CD4-positive, alpha-beta T cell treated with Interleukin-15 for 4 hours (primary cell): ENCODE results near the gene UMPS.
"Not testable (repeated sequence)": the region's sequence is repeated elsewhere in the genome, so short reads cannot be mapped to it uniquely, and the experiment has no call there.

Experiments used
- DNase-seq: peaks from one replicate; pipeline ENCODE4 v3.0.0-alpha.2; 2020; ENCODE audit warnings: low spot score

The UMPS gene

DNA sequence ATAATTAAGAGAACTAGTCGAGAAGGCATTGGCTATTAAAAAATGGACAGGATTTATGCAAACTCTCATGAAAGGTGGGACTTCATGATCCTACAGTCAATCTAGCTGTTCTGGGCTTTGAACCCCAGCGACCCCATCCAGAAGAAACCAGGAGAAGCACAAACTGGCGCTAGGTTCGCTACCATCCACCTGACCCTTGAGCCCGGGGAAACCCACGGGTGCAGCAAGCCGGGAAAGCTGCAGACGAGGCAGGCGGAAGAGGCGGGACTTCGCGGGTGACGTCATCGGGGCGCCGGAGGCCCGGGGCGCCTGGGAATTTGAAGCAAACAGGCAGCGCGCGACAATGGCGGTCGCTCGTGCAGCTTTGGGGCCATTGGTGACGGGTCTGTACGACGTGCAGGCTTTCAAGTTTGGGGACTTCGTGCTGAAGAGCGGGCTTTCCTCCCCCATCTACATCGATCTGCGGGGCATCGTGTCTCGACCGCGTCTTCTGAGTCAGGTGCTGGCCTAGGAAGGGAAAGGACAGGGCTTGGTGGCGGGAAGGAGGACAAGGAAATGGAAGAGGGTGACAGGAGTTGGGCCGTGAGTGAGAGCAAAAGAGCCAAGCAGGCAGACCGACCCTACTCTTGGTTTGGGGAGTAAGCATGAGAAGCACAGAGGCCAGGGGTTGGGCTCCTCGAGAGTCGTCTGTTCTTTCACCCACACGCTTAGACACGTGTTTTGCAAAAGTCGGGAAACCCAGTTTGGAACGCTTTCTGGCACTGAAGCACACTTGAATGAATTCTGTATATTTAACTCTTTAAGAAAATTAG is at the start of gene UMPS:
Gene UMPS, plus strand, starts transcription at position 324 of the 812 bp plus-strand sequence. Its CDS starts 20 bp downstream, at position 344.
- peak; percentile 91 for DNase-seq

DNA sequence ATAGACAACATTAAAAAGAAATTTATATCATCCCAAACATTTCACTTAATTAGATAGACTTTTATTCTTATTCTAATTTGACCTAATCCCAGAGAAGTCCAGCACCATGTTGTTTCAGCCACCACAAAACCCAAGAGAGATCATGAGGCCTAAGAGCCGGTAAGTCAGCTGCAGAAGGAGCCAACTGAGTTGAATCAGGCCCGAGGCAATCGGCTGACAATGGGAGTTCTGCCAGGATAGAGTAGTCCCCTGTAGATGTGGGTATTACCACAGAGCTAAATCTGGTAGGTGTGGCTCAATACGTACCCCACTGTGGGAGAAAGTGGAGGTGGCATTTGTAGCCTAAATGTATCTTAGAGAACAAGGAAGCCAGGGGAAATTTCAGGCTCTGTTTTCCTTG is 49.7 kb upstream of the UMPS start:
- DNase-seq: no peak

DNA sequence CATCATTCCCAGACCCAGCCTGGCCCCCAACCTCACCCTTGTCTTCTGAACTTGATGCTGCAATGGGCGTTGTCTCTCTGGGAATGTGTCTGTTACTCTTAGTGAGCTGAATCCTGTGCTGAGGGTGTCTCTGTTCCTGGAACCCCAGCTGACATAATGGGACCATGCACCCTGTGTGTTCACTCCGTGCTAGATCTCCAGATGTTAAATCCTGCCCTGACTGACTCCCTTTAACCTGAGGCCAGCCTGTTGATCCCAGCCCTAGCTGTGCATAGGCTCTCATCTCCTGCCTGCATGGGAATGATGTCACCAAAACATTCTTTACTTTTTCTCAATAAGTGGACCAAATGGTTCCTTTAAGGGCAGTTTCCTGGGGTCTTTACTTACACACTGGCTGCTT is 48.0 kb upstream of the UMPS start:
- no peak for DNase-seq

DNA sequence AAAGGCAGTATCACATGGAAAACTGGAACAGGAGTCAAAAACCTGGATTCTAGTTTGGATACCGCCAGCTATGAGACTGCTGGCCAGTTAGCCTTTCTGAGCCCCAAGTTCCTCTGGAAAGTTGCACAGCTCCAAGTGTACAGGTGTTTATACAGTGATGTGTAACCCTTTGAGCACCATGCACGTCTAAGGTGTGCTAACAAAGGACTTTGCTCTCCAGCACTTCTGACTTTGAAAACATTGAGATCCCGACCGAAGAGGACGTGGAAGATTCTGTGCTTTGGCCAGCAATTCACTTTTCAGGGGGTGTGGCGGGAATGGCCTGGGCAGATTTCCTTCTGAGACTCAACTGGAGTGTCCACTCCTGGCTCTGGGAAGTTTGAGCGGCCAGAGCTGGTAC is 45.8 kb upstream of the UMPS start:
- no peak for DNase-seq

DNA sequence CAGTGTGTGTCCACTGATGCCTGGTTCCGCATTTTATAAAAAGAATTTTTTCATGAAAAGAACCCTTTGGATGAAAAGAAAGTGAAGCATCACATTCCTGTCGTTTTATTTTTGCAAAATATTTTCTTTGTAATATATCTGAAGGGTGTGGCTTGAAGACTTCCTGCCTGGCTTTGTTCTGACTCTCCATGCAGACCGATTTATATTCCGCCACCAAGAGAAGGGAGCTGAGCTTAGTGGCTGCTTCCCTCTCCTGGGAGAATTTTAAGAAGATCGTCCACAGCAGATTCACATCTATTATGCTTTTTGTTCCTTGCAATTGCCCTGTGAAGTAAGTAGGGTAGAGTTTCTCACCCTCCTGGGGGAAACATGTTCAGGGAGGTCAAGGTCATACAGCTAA is 45.2 kb upstream of the UMPS start:
- DNase-seq: no peak

DNA sequence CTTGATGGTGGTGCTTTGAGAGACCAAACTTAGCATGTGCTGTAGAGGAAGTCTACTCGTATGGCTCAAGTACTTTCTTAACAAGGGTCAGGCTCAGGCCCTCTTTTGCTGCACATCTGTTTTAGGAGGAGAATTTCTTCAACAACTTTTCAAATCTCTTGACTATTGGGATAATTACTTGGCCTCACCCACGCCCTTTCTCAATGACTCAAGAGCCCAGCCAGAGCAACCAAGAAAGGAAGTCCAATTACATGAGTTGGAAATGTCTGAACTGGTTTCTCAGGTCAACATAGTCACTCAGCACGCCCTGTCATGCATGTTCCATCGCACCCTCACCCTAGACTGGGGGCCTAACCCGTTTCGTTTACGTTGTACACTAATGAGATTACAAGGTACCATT is 44.8 kb upstream of the UMPS start:
- DNase-seq: no peak

DNA sequence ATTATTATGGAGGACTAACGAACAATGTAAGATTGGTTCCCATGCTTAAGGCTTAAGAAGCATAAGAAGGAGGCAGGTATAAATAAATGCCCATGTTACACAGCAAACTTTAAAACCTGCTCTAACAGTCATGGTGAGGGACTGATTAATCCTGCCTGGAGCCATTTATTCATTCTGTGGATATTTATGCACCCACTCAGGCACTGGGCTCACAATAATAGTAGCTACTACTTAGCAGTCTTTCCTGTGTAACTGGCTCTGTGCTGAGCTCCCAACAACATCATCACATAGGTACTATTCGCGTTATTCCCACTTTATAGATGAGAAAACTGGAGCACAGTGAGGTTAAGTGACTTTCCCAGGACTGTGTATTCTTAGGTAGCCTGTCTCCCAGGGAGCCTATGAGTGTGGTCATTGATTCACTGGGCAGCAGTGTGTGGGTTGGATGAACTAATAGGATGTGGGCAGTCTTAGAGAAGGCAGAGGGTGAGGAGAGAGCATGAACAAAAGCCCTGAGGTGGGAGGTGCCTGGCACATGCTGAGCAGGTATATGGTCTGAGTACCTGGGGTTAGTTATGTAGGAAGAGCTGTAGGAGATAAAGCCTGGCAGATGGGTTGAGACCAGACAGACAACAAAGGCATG is 44.1 kb upstream of the UMPS start:
- DNase-seq: no peak

DNA sequence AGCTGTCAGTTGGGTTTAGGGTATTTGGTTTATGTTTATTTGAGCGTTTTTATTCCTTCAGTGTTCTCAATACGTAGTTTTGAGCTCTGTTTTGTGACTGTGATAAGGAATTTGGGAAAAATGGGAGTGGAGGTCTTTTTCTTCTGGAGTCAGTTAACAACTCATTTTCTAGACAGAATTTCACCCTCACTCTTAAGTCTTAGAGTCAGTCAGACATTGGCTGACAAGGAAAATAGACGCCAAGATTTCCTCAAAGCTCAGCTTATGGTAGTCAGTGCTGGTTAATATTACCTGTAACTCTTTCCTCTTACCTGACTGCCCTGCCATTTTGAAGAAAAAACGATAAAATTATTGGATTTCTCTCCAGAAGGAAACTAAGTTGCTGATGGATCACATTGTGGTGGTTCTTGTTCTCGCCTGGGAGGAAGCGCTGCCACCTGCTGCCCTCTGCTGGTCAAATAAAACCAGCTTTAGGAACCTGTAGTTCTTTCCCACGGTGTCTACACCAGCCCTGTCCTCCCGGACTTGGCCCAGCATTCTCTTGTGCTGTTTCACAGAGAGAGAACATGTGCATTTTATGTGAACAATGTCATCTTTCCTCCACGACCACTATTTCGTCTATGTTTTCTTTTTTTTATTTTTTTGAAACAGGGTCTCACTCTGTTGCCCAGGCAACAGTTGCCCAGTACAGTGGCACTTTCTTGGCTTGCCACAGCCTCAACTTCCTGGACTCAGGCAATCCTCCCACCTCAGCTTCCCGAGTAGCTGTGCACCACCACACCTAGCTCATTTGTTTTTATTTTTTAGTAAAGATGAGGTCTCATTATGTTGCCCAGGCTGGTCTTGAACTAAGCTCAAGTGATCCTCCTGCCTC is 41.4 kb upstream of the UMPS start:
- DNase-seq: peak; percentile 79

DNA sequence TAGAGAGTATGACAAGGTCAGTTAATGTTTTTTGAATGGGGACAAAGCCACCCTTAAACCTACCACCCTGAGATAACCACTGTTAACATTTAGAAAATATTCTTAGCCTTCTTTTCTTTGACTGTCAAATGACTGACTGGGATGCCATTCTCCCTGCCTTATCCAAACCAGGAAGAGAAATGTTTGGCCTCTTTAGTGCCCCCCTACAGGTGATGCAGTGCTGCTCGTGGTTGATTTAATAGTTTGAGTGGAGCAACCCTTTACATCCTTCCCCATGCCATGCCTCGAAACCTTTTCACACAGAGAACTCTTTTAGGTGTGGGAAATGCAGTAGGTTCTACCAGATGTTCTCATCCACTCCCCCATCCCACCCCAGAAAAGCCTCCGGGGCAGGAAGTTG is 38.7 kb upstream of the UMPS start:
- DNase-seq: no peak

DNA sequence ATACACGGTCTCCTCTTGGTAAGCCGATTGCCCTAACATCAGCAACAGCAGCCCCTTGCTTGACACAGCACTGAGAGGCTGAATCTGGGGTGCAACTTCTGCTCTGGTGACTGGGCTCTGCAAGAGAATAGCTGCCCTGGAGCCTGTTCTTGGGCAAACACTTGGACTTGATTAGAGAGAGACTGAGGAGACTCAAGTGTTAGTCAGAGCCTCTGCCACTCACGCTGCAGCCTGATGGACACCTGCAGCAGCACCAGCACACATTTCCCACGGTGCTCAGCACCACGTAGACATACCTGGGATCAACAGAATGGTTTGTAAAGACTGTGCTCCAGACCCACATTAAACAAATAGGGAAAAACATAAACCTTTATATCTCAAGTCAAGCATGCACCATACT is 35.8 kb upstream of the UMPS start:
- no peak for DNase-seq

DNA sequence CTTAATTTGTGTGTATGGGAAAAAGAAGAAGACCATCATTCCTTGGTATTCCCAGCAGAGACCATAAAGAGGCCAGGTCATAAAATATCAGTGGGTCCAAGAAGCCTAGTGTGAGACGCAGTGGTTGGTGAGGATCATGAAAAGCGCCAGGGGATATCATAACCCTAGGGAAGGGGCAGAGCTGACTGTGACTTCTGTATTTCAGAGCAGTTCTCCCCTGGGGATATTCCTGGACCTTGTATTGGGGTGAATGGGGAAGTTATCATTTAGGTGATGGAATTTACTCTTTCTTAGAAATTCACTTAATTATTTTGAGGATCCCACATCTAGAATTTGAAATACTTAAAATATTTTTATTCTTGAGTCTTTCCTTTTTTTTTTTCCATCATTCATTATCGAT is 34.9 kb upstream of the UMPS start:
- no peak for DNase-seq

DNA sequence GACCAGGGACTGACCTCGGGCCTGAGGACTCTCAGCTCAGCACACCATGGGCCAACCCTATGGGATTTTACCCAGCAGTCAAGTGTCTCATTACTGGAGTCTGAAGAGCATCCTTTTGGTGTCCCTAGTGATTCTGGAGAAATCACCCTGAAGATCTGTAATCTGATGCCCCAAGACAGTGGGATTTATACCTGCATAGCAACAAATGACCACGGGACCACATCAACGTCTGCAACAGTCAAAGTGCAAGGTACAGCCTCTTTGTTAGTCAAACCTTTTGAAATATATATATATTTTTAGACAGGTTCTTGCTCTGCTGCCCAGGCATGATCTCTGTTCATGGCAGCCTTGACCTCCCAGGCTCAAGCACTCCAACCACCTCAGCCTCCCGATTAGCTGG is 34.2 kb upstream of the UMPS start:
- DNase-seq: no peak

DNA sequence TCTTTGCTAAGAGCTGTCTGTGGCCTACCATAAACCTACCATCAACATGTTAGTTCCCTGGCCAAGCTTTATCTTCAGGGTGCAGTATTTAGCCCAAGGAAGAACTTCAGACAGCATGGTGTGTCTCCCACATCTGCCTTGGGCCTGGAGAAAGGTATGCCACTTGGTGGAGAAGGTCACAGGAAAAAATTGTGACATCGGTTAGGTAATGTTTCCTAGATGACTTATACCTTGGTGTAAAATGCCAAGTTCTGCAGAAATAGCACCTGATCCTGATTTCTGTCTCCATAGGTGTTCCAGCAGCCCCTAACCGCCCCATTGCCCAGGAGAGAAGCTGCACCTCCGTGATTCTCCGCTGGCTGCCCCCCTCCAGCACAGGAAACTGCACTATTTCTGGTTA is 33.0 kb upstream of the UMPS start:
- no peak for DNase-seq

DNA sequence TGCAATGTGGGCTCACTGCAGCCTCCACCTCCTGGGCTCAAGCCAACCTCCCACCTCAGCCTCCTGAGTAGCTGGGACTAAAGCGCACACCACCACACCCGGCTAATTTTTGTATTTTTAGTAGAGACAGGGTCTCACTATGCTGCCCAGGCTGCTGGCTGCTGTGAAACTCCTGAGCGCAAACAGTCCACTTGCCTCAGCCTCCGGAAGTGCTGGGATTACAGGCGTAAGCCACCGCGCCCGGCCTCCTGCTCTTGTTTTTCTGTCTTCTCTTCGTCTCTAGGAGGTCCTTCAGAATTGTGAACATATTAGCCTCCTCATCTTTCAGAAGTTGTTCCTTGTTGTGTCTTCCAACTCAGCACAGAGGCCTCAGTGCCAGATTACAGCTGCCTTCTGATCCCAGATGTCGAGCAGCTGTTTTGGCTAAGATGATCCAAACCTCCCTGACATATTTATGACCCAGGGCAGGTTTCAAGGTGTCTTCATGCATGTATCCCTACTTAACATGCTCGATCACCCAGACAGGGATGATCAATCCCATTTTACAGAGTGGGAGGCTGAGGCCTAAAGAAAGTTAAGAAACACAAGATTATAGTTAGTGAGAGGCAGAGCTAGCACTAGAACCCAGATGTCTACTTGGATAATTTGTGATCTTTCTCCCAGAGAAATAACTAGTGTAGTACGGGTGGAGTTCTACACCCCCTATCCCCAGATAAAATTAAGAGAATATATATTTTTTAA is 32.1 kb upstream of the UMPS start:
- DNase-seq: no peak

DNA sequence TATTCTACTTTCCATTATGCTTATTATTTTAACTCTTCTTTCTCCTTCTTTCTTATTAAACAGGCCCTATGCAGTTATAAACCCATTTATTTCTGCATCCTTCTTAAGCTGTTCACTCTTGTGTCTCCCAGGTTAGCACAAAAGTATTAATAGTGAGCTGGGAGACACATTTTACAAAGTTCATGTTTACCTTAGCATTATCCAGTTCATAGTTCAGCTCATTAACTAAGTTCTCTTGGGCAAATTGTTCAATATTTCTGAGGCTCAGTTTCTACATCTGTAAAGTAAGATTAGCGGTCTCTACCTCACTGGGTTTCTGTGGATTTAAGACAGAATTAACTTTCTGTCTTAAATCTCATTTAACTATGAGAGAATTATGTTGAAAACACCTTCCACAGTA is 31.2 kb upstream of the UMPS start:
- DNase-seq: no peak

DNA sequence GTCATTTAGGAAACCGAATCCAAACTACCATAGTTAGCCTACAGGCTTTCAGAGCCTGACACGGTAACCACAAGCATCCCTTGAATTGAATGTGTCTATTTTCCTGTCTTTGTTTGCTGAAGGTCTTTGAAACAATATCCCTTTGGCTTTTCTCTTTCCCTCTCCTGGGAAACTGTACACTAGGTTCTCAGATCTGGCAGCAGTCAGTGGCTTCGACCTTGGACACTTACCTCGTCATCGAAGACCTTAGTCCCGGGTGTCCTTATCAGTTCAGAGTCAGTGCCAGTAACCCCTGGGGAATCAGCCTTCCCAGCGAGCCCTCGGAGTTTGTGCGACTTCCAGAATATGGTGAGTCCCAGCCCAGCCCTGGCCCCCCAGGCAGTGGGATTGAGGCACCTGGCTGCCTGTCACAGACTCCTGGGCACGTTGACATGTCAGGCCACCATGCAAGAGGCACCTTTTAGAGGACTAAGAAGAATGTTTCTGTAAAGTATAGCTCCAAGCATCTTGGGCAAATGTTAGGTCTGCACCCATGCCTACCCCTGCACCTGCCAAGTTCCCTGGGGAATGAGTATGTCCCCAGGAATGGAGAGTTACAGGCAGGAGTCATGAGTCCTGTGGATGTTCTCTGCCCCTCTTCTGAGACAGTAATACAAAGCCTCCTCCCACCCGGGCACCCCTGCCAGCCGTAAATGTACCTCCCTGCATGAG is 30.4 kb upstream of the UMPS start:
- DNase-seq: no peak

DNA sequence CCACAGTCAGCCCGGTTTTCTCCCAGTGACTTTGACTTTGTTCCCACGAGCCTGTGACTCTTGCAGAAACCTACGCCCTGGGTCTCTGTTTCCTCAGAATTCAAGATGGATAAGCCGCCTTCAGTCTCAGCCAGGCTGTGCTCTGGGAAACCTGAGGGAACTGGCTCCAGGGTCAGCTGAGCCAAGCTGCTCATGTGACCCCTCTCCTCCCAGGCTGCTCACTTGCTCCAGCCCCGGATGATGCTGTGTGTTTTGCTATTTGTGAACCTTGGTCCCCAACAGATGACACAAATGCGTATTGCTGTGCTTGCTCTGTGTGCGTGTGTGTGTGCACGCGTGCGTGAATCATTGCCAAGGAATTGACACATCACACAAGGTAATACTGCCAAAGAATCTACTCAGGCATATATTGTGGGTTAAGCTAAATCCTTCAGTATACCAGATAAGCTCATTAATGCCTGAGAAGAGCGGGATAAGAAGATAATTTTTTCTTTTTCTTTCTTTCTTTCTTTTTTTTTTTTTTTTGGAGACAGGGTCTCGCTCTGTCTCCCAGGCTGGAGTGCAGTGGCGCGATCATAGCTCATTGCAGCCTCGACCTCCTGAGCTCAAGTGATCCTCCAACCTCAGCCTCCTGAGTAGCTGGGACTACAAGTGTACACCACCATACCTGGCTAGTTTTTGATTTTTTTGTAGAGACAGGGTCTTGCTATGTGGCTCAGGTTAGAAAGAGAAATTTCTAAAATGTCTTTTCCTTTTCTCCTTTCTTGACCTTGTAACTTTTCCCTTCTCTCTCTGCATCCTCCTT is 29.2 kb upstream of the UMPS start:
- no peak for DNase-seq

DNA sequence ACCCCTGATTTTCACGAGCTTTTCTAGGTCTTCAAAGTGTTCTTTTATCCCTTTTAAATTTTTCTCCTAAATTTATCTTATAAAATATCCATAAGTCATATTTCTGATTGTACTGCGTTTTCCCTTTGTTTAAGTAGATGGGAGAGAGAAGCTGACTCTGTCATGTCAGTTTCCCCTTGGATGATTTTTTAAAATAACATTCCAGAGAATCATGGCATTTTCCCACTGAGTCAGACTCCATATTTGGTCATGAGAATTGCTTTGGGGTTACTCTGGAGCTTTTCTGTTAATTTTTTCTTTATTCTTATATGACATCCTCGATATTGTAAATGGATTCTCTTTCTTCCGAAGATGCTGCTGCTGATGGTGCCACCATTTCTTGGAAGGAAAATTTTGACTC is 28.6 kb upstream of the UMPS start:
- DNase-seq: no peak

DNA sequence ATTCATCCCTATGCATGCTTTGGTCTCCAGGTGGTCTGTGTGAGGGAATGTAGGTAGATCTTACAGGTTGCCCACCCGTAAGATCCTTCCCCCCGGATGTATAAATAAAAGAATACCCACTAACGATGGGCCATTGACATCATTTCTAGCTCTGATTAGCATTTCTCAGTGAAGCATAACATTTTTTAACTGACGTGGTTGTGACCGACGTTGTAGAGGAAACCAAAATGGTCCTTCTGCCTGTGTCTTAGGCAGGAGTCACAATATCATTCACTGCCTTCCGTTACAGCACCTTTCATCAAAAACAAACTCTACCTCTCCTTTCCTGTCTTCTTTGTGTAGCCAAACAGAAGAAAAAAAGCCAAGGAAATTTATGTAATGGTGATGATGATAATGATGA is 27.3 kb upstream of the UMPS start:
- DNase-seq: no peak

DNA sequence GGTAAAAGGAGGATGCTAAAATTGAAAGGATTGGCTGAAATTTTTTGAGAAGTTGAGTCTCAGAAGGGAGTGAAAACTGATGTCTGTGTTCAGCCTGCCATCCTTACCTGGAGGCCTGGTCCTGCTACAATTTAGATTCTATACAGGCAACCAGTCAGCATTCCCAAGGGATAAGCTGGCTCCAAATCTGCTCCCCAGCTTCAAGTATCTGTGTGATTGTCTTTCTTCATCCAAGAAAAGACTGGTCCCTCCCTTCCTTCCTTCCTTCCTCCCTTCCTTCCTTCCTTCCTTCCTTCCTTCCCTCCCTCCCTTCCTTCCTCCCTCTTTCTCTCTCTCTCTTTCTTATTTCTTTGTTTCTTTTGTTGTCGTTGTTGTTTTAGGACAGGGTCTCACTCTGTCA is 24.7 kb upstream of the UMPS start:
- no peak for DNase-seq

DNA sequence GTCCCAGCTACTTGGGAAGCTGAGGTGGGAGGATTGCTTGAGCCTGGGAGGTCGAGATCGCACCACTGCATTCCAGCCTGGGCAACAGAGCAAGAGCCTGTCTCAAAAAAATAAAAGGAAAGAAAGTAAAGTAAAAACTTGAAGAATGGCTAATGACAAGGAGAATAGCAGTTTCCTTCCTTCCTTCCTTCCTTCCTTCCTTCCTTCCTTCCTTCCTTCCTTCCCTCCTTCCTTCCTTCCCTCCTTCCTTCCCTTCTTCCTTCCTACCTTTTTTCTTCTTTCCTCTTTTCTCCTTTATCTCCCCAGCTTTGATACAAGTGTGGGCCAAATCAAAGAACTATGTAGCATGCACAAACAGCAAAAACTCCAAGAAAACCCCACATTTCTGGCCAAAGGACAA is 23.0 kb upstream of the UMPS start:
- not testable (repeated sequence) for DNase-seq
